Measurements from ENCODE around the gene PAX8. TPM values are rescaled to one million over a fixed set of nuclear protein-coding genes. Genes with fewer than 3 reads are reported as not detected.

The PAX8 gene
- total RNA-seq, 2 experiments from 2014 or later = 1.6 to 2.6 TPM

DNA sequence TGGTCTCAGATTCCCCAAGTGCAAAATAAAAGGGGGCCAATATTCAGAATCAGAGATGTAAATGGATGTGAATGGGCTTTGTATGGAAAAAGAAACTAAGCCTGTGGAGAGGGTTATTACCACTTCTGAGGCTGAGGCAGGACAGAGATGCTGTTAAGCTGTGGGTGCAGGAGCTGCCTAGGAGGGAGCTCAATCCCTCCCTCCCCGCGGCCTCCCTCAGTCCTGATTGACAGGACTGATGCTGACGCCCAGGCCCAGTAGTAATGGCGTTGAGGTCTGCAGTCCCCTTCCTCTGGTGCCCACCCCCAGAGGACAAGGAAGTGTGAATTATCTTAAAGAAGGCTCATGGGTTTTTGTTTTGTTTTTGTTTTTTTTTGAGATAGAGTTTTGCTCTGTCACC lies 64.6 kb downstream of the PAX8 start:
- Histone ChIP-seq H3K9me2 (ENCODE audit: insufficient read depth, low read length) (no peaks in the 10 kb centered on the region), H2AFZ (ENCODE audit: low read length) (no peak overlapping the region), H3K36me3 (ENCODE audit: insufficient read depth, low read length) (no peaks in the 10 kb centered on the region), H3K4me3 (ENCODE audit: low read depth, low read length, poor library complexity, severe bottlenecking) (no peak overlapping the region), H3K27ac (ENCODE audit: low read depth, low read length, poor library complexity, severe bottlenecking) (no peak overlapping the region), H3K9me3 (ENCODE audit: low read length) (no peaks in the 10 kb centered on the region), H3K79me2 (ENCODE audit: insufficient read depth, low read depth, low read length) (no peaks in the 10 kb centered on the region), H4K20me1 (ENCODE audit: insufficient read depth, low read length) (no peaks in the 10 kb centered on the region), H3K4me1 (ENCODE audit: insufficient read depth, low read length, poor library complexity, severe bottlenecking) (no peaks in the 10 kb centered on the region), H3K4me2 (ENCODE audit: low read length) (no peak overlapping the region)
- POLR2A ChIA-PET = no interaction called here
- CTCF ChIA-PET (ENCODE audit: unreplicated experiment) = no interaction called here
- TF ChIP-seq EZH2phosphoT487 (IDR thresholded peaks at IDR 0.05; ENCODE audit: borderline replicate concordance, low read depth, low read length) (no peak), CTCF (conservative IDR thresholded peaks at IDR 0.05; ENCODE audit: low read length) (no peak)
- no peak for DNase-seq (ENCODE audit: low spot score)
- BruUV-seq (replicated peaks) = no TSS peak
- intact Hi-C loops (cut with micrococcal nuclease; ENCODE audit: unreplicated experiment) = no loop called here

- TF ChIP-seq EZH2phosphoT487 (IDR thresholded peaks at IDR 0.05; ENCODE audit: borderline replicate concordance, low read depth, low read length) (no peak), CTCF (conservative IDR thresholded peaks at IDR 0.05; ENCODE audit: low read length) (no peak)
- intact Hi-C loops (cut with micrococcal nuclease; ENCODE audit: unreplicated experiment) = no loop called here
- Histone ChIP-seq H3K9me3 (ENCODE audit: low read length) (no peaks in the 10 kb centered on the region), H3K36me3 (ENCODE audit: insufficient read depth, low read length) (no peaks in the 10 kb centered on the region), H3K4me3 (ENCODE audit: low read depth, low read length, poor library complexity, severe bottlenecking) (no peak overlapping the region), H3K27ac (ENCODE audit: low read depth, low read length, poor library complexity, severe bottlenecking) (no peak overlapping the region), H2AFZ (ENCODE audit: low read length) (no peak overlapping the region), H3K4me1 (ENCODE audit: insufficient read depth, low read length, poor library complexity, severe bottlenecking) (no peaks in the 10 kb centered on the region), H3K79me2 (ENCODE audit: insufficient read depth, low read depth, low read length) (no peaks in the 10 kb centered on the region), H3K9me2 (ENCODE audit: insufficient read depth, low read length) (no peaks in the 10 kb centered on the region), H4K20me1 (ENCODE audit: insufficient read depth, low read length) (no peaks in the 10 kb centered on the region), H3K4me2 (ENCODE audit: low read length) (no peak overlapping the region)
- POLR2A ChIA-PET = no interaction called here
- DNase-seq (ENCODE audit: low spot score) = no peak
- no TSS peak for BruUV-seq (replicated peaks)
- CTCF ChIA-PET (ENCODE audit: unreplicated experiment) = no interaction called here
Measured at GRCh38 chr2:113213061-113213930, 65.4 kb downstream of the PAX8 start.
